ELF-1 (cell line): ENCODE data around the gene PAX6.
"Not testable (repeated sequence)": the region's sequence is repeated elsewhere in the genome, so short reads cannot be mapped to it uniquely, and the experiment has no call there.

Experiments
- DNase-seq: peaks from one replicate; pipeline ENCODE4 v3.0.0-alpha.2; 2016; ENCODE audit warnings: low read depth, low spot score

The PAX6 gene

DNA sequence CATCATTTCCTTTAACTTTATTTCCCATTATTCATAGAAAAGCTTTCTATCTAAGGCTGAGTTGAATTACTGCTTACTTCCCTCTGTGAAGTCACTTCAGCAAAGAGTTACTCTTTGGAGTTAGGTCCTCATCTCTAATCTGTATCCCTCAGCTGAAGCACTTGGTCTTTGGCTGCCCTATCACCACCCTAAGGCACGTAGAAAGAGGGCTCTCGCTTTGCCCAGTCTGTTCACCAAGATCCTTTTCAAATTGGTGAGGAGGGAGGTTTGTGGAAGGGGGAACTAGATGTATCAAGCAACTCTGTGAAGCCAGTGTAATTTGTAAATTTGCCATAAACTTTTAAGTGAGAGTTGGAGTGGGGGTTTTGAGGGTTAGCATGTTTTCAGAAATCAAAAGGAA is 43.4 kb downstream of the PAX6 start:
- DNase-seq = no peak

DNA sequence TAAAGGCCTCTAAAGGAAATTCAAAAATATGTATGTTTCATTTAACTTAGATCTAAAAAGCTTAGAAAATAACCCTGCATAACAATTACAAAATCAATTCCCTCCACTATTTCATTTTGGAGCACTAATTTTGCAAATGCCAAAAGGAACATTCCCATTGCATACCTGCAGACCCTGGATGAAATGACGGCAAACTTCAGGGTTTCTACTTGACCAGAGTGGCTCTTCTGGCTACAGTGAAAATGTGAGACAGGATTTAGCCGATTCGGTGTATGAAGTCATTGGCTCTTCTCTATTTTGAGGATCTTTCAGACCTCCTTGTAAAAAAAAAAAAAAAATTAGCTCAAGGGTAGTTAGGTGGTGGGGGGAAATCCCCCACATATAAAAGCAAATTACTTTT is 44.1 kb downstream of the PAX6 start:
- no peak for DNase-seq

- no peak for DNase-seq
Measured at GRCh38 chr11:31764766-31765165, 46.4 kb downstream of the PAX6 start.

- DNase-seq = no peak
Measured at GRCh38 chr11:31764261-31764660, 46.9 kb downstream of the PAX6 start.

- DNase-seq = no peak
Measured at GRCh38 chr11:31763296-31763695, 47.8 kb downstream of the PAX6 start.

DNA sequence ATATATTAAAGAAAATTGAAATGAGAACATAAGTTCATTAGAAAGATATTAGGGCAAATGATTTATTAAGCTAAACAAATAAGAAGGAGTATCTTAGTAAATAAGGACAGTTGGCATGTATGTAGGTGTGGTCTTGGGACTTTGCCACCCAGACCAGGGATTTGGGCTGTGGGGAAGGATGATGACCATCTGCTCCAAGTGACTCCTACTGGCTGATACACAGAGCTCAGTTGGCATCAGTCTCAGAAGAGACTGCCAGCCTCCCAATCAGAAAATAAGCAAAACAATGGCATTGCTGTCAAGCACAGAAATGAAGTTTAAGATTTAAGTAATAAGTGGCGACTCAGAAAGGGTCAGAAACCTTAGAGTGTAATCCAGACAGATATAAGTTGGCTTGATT is 49.5 kb downstream of the PAX6 start:
- no peak for DNase-seq

DNA sequence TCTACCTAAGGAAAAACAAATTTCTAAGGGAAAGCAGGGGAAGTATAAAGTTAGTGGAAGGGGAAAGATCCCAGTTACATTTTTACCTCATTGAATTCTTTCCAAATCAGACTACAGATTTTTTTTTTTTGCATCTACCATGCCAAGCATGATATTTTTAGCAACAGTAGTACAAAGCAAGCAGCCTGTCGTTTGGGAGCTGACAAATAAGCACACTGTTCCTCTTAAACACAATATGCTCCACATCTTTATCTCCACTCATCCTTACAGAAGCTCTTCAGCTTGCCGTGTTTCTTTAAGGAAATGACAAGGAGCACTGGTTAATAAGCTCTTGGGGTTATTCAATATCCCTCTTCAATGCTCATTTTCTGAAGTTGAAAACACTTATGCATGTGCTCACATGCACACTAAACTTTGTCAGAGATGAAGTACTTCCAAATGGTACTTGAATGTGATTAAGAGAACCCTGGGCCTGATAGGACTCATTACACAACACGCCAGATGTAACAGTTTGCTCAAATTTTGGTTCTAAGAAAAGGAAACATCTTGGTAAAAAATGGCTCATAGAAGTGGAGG is 53.8 kb downstream of the PAX6 start:
- no peak for DNase-seq

DNA sequence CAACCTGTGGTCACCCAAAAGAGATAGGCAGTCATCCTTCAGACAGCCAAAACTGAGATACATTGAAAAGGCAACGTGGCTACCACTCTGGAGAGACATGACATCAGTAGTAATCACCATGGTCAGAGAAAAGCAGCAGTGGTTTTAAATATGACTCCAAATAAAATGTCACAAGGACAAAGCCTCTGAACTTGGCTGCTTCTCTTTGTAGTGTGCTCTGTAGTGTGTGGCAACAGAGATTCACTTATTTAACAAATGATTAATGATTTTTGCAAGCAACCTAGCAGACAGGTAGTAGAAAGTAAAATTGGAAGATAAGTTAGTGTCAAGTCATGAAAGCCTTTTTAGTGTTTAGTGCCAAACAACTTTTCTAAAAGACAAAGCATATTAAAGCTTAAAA is 63.5 kb downstream of the PAX6 start:
- DNase-seq = no peak

- DNase-seq = not testable (repeated sequence)
Measured at GRCh38 chr11:31740731-31741368, 70.3 kb downstream of the PAX6 start.

DNA sequence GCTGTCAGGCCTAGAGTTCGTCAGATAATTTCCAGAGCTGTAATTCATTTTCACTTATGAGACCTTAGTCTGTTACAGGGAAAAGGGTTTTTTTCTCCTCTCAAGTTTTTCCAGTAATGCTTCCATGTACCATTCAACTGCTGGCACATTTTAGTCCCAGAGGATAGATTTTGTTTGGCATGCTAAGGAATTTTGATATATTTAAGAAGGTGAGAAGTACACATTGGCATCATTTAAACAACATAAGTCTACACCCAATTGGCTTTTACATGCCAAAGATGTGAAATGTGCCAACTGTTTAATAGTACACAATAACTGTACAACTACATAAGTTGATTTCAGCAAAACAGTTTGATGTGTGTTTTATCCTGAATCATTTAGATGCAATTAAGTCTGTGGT is 71.0 kb downstream of the PAX6 start:
- DNase-seq = no peak
